ENCODE data around the gene NRF1. TPM values are rescaled to one million over a fixed set of nuclear protein-coding genes. Genes with fewer than 3 reads are reported as not detected.

The NRF1 gene
- total RNA-seq, 1 donor from 2014 or later, result 29.7 TPM

DNA sequence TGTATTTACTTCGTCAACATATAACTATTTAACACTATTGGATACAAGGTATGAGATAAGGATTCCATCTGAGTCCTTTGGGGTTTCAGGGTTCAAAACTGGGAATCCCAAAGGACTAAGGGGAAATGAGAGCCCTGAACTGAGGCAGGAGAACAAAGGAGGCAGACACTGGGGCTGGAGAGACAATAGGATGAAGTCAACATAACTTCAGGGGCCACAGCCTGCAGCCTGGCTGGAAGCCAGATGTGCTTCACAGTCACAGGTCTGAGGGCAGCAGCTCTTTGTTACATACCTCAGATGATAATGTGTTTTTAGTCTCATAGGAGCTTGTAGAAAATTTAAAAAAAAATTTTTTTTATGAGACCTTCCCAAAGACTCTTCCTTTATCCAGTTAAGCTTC lies 73.3 kb downstream of the NRF1 start:
- Mint-ChIP-seq H3K27me3 (no peaks in the 10 kb centered on the region), H3K4me1 (ENCODE audit: low read depth) (no peaks in the 10 kb centered on the region), H3K27ac (no peak overlapping the region)

DNA sequence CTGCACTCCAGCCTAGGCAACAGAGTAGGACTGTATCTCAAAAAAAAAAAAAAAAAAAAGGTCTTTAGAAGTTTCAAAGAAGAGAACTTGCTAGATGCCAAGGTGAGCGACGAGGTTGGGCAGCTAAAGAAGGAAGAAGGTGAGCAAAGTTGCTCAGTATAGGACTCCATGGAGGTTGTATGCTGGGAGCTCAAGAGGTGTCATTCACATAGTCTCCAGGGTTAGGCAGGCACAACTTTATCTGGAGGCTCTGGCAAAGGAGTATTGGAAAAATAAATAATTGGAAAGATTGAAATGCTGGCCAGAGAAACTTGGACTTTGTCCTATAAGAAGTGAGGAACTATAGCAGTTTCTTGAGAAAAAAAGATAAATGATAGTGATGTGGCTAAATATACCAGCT lies 74.5 kb downstream of the NRF1 start:
- Mint-ChIP-seq H3K36me3 (ENCODE audit: insufficient read depth) (peaks cover 3% of the 10 kb centered on the region), H3K4me3 (ENCODE audit: low read depth) (no peak overlapping the region), H3K27me3 (no peaks in the 10 kb centered on the region), H3K9me3 (ENCODE audit: low read depth) (no peaks in the 10 kb centered on the region), H3K27ac (no peak overlapping the region), H3K4me1 (ENCODE audit: low read depth) (no peaks in the 10 kb centered on the region)
- TF ChIP-seq, protein P1, sequence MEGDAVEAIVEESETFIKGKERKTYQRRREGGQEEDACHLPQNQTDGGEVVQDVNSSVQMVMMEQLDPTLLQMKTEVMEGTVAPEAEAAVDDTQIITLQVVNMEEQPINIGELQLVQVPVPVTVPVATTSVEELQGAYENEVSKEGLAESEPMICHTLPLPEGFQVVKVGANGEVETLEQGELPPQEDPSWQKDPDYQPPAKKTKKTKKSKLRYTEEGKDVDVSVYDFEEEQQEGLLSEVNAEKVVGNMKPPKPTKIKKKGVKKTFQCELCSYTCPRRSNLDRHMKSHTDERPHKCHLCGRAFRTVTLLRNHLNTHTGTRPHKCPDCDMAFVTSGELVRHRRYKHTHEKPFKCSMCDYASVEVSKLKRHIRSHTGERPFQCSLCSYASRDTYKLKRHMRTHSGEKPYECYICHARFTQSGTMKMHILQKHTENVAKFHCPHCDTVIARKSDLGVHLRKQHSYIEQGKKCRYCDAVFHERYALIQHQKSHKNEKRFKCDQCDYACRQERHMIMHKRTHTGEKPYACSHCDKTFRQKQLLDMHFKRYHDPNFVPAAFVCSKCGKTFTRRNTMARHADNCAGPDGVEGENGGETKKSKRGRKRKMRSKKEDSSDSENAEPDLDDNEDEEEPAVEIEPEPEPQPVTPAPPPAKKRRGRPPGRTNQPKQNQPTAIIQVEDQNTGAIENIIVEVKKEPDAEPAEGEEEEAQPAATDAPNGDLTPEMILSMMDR (IDR thresholded peaks at IDR 0.05; ENCODE audit: unreplicated experiment), result no peak
- DNase-seq (ENCODE audit: low spot score, unreplicated experiment), result no peak

More for the DNA sequence above, 73.3 kb downstream of the NRF1 start:
- H3K36me3 Mint-ChIP-seq (ENCODE audit: insufficient read depth), result peaks cover 6% of the 10 kb centered on the region
- no peak for DNase-seq (ENCODE audit: low spot score, unreplicated experiment)
- TF ChIP-seq, protein P1 (IDR thresholded peaks at IDR 0.05; ENCODE audit: unreplicated experiment), result no peak
- no peak overlapping the region for H3K4me3 Mint-ChIP-seq (ENCODE audit: low read depth)
- no peaks in the 10 kb centered on the region for H3K9me3 Mint-ChIP-seq (ENCODE audit: low read depth)

DNA sequence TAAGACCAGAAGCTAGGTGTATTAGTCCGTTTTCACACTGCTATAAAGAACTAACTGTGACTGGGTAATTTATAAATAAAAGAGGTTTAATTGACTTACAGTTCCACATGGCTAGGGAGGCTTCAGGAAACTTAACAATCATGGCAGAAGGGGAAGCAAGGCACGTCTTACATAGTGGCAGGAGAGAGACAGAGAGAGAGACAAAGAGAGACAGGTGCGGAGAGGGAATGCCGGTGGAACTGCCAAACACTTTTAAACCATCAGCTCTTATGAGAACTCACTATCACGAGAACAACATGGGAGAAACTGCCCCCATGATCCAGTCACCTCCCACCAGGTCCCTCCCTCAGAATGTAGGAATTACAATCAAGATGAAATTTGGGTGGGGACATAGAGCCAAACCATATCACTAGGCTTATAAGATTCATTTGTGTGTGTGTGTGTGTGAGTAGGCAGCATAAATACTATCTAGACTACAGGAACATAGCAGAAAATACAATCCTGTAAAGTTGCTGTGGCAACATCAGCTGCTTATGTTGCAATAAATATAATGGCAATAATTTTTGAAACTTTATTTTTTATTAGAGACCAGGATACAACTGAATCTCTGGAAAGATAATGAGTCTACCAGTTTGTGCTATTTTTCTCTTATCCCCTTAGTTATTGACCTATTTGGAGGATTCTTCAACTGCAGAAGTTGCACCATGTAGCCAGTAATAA lies 77.1 kb downstream of the NRF1 start:
- Mint-ChIP-seq H3K4me3 (ENCODE audit: low read depth) (no peak overlapping the region), H3K9me3 (ENCODE audit: low read depth) (no peaks in the 10 kb centered on the region), H3K4me1 (ENCODE audit: low read depth) (no peaks in the 10 kb centered on the region), H3K27ac (no peak overlapping the region), H3K36me3 (ENCODE audit: insufficient read depth) (peaks cover 15% of the 10 kb centered on the region), H3K27me3 (no peaks in the 10 kb centered on the region)
- no peak for DNase-seq (ENCODE audit: low spot score, unreplicated experiment)
- TF ChIP-seq, protein P1 (IDR thresholded peaks at IDR 0.05; ENCODE audit: unreplicated experiment), result no peak

DNA sequence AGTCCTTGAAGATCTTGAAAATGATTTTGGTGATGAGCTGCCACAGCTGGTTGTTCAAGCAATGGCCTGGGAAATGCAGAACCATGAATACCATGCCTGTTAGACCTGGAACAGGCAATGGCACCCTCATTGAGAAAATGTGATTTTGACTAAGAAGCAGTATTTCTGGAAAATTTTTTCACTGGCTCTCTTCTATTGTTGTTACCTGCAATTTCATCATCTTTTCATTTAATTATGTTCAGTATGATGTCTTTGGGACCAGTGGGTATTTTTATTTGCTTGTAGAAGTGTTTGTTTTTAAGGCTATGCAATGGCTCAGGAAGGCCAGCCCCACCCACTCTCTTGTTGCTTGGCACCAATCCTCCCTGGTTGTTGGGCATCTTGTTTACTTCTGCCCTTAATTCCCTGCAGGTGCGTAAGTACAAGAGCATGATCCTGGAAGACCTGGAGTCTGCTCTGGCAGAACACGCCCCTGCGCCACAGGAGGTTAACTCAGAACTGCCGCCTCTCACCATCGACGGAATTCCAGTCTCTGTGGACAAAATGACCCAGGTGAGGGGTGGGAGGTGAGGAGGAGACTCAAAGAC lies 78.6 kb downstream of the NRF1 start:
- TF ChIP-seq, protein P1 (IDR thresholded peaks at IDR 0.05; ENCODE audit: unreplicated experiment), result no peak
- no peak overlapping the region for H3K27ac Mint-ChIP-seq
- no peaks in the 10 kb centered on the region for H3K9me3 Mint-ChIP-seq (ENCODE audit: low read depth)
- no peak for DNase-seq (ENCODE audit: low spot score, unreplicated experiment)
- H3K4me3 Mint-ChIP-seq (ENCODE audit: low read depth), result no peak overlapping the region
- H3K36me3 Mint-ChIP-seq (ENCODE audit: insufficient read depth), result peaks cover 17% of the 10 kb centered on the region
- H3K27me3 Mint-ChIP-seq, result no peaks in the 10 kb centered on the region
- no peaks in the 10 kb centered on the region for H3K4me1 Mint-ChIP-seq (ENCODE audit: low read depth)

DNA sequence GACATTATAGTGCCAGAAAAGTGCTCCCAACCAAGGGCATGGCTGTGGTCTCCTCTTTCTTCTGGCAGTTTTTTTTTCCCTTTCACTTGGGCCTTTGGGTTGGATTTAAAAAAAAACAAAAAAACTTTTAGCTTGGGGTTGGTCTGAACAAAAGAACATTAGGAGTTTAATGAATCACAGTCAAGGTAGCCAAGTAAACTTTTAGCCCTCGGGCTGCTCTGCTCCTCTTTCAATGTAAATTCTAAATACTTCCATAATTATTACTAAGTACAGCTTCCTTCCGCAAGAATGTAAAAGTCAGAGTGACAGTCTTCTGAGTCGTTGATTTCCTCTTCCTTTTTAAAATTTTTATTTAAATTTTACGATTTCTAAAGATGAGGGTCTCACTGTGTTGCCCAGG lies 79.2 kb downstream of the NRF1 start:
- no peaks in the 10 kb centered on the region for H3K27me3 Mint-ChIP-seq
- TF ChIP-seq, protein P1 (IDR thresholded peaks at IDR 0.05; ENCODE audit: unreplicated experiment), result no peak
- no peak overlapping the region for H3K27ac Mint-ChIP-seq
- H3K4me3 Mint-ChIP-seq (ENCODE audit: low read depth), result no peak overlapping the region
- H3K9me3 Mint-ChIP-seq (ENCODE audit: low read depth), result no peaks in the 10 kb centered on the region
- H3K4me1 Mint-ChIP-seq (ENCODE audit: low read depth), result no peaks in the 10 kb centered on the region
- peaks cover 15% of the 10 kb centered on the region for H3K36me3 Mint-ChIP-seq (ENCODE audit: insufficient read depth)
- no peak for DNase-seq (ENCODE audit: low spot score, unreplicated experiment)

Data from progenitor cell of endocrine pancreas (in vitro differentiated cells).